Lung (tissue), 12 donors: Measurements from ENCODE around the gene MAP3K12. TPM values are rescaled to one million over a fixed set of nuclear protein-coding genes. Genes with fewer than 3 reads are reported as not detected.

Experiments used
- ATAC-seq: fragments of 200-7000 bp; cut with Tn5 transposase; one replicate; pipeline ENCODE4 v1.9.1; 2020; ENCODE audit warnings: moderate number of reproducible peaks; ENCODE audit not compliant: insufficient read depth, low FRiP score
- DNase-seq, 3 donors: peaks; one replicate each; pipeline ENCODE4 v3.0.0-alpha.2; 2013 to 2017
- H3K27ac ChIP-seq, 2 donors: one replicate each; pipeline ENCODE4 v1.5.1; 2013; ENCODE audit warnings: mild to moderate bottlenecking in 2 of 2, moderate library complexity in 2 of 2, control low read depth in 1 of 2, inconsistent platforms in 1 of 2, low read depth in 1 of 2, low read length in 1 of 2
- H3K27me3 ChIP-seq, 3 donors: one replicate each; pipeline ENCODE4 v1.5.1; 2013; ENCODE audit warnings: low read length in 2 of 3; ENCODE audit not compliant: control insufficient read depth in 3 of 3, insufficient read depth in 3 of 3
- H3K36me3 ChIP-seq, 4 donors: one replicate each; pipeline ENCODE4 v1.5.1; 2013; ENCODE audit warnings: low read length in 4 of 4, mild to moderate bottlenecking in 1 of 4, moderate library complexity in 1 of 4; ENCODE audit not compliant: control insufficient read depth in 4 of 4, insufficient read depth in 4 of 4
- H3K4me1 ChIP-seq, 5 donors: one replicate each; pipeline ENCODE4 v1.5.1; 2013; ENCODE audit warnings: low read length in 5 of 5, mild to moderate bottlenecking in 2 of 5, moderate library complexity in 1 of 5; ENCODE audit not compliant: control insufficient read depth in 5 of 5, insufficient read depth in 5 of 5
- H3K4me3 ChIP-seq: one replicate; pipeline ENCODE4 v1.5.1; 2013; ENCODE audit warnings: mild to moderate bottlenecking, control low read depth, moderate library complexity
- H3K9ac ChIP-seq, 2 donors: one replicate each; pipeline ENCODE4 v1.5.1; 2013; ENCODE audit warnings: low read length in 2 of 2, control low read depth in 1 of 2; ENCODE audit not compliant: insufficient read depth in 1 of 2
- H3K9me3 ChIP-seq, 4 donors: one replicate each; pipeline ENCODE4 v1.5.1; 2013; ENCODE audit warnings: low read length in 3 of 4, mild to moderate bottlenecking in 1 of 4, moderate library complexity in 1 of 4; ENCODE audit not compliant: control insufficient read depth in 4 of 4, insufficient read depth in 3 of 4
- CTCF ChIP-seq: IDR thresholded peaks from 2 replicates; pipeline ENCODE4 v1.5.1; 2012; ENCODE audit warnings: mild to moderate bottlenecking; ENCODE audit errors: control extremely low read depth, extremely low read depth
- WGBS, 2 donors: extraction: QIAGEN DNeasy Blood & Tissue Kit; methylation state at CpG; one replicate each; pipeline ENCODE4 v1.1.7; 2013; 5-methylcytosine and 5-hydroxymethylcytosine counted together
- polyA plus RNA-seq, 2 donors: library from polyadenylated mRNA; stranded (reverse); fragments of 200-250 nt; gene quantifications; one replicate each; pipeline ENCODE4 v1.2.1, GENCODE V29; 2013
- total RNA-seq, 2 donors: library from RNA; depleted of rRNA in 1 of 2; stranded (reverse); fragments of >200 nt in 1 of 2; gene quantifications; one replicate each; pipeline ENCODE4 v1.2.1, GENCODE V29; 2014 to 2021
- donor health status: control.
- donor health status: control.
- donor health status: Bipolar disorder and iron deficiency.
- donor health status: healthy.
- donor health status: DM: yes; HTN: yes; CAD: no.

The MAP3K12 gene
- total and polyA plus RNA-seq, 4 donors: 13.4 to 25.4 (median 20.1) TPM

GRCh38 chr12:53500776-53501614 is 1.7 kb upstream of the MAP3K12 start, which contains the start of gene TARBP2:
Gene TARBP2, plus strand, starts transcription at chr12:53501283. Its CDS starts 126 bp downstream, at chr12:53501409.
- no peak for TF ChIP-seq CTCF
- Histone ChIP-seq H3K9me3 (no peaks in the 10 kb centered on the region), H3K4me3 (peak within 1 kb of the TSS; percentile 63), H3K4me1 (peaks cover 5 to 50% (median 19%) of the 10 kb centered on the region in 5 donors), H3K9ac (peak within 1 kb of the TSS; percentile 88 to 98), H3K27me3 (no peaks in the 10 kb centered on the region), H3K27ac (peak within 1 kb of the TSS; percentile 97 to 99), H3K36me3 (peaks cover 0 to 17% (median 8%) of the 10 kb centered on the region in 4 donors)
- DNase-seq (peak; percentile 99 to 100 (median 100)), ATAC-seq (peak; percentile 89)
- 0% methylated on average over 70 to 74 of the region's 74 CpGs for WGBS, 2 donors

- Histone ChIP-seq H3K9me3 (no peaks in the 10 kb centered on the region), H3K9ac (peak overlapping the region; percentile 88 to 98), H3K4me1 (peaks cover 5 to 56% (median 24%) of the 10 kb centered on the region in 5 donors), H3K27ac (peak overlapping the region; percentile 97 to 99), H3K27me3 (no peaks in the 10 kb centered on the region), H3K36me3 (peaks cover 0 to 10% (median 5%) of the 10 kb centered on the region in 4 donors), H3K4me3 (peak overlapping the region; percentile 55)
- TF ChIP-seq CTCF: no peak
- DNase-seq (peak; percentile 75 to 91 (median 91)), ATAC-seq (no peak)
- 1% methylated on average over 17 of the region's 17 CpGs for WGBS, 2 donors
Measured at GRCh38 chr12:53500142-53500775, 1.0 kb upstream of the MAP3K12 start.

- Histone ChIP-seq H3K9ac (no peak overlapping the region), H3K36me3 (peaks cover 0 to 3% (median 0%) of the 10 kb centered on the region in 4 donors), H3K4me1 (peaks cover 5 to 63% (median 30%) of the 10 kb centered on the region in 5 donors), H3K27ac (peak overlapping the region in 1 of 2 donors; percentile 34), H3K27me3 (no peaks in the 10 kb centered on the region), H3K9me3 (no peaks in the 10 kb centered on the region), H3K4me3 (no peak overlapping the region)
- no peak for ATAC-seq
- no peak for TF ChIP-seq CTCF
- DNase-seq: no peak
- 88% methylated on average over 2 of the region's 2 CpGs for WGBS, 2 donors
Measured at GRCh38 chr12:53498235-53498630, 1.0 kb downstream of the MAP3K12 start.
